GM12878 (cell line): ENCODE data around the gene NINJ1. TPM values are rescaled to one million over a fixed set of nuclear protein-coding genes. Genes with fewer than 3 reads are reported as not detected.

Experiments used
- ATAC-seq: fragments of 200-7000 bp; cut with Tn5 transposase; 3 replicates; pipeline ENCODE4 v1.9.1; 2020; ENCODE audit warnings: mild to moderate bottlenecking, moderate library complexity
- BruUV-seq: library from RNA; stranded (reverse); fragments of 400-500 nt; replicated peaks from 2 replicates; lab custom pipeline; 2021; lab: Mats Ljungman, UMichigan
- CTCF ChIA-PET: fragments of 300-600 bp; sonication (Branson Sonifier 250); formaldehyde crosslinking; extraction: SDS; loops from one replicate; lab custom pipeline; 2021; ENCODE audit warnings: inconsistent platforms; lab: Yijun Ruan, JAX
- POLR2A ChIA-PET: fragments of 350-600 bp; formaldehyde crosslinking; extraction: SDS; loops from one replicate; lab custom pipeline; 2021; ENCODE audit warnings: inconsistent platforms; lab: Charles Lee
- RAD21 ChIA-PET: fragments of 300-600 bp; sonication (Branson Sonifier 250); formaldehyde crosslinking; loops from one replicate; lab custom pipeline; 2023; ENCODE audit warnings: antibody characterized with exemption; ENCODE audit not compliant: unreplicated experiment; lab: Charles Lee
- SMC1A ChIA-PET: fragments of 300-600 bp; sonication (Branson Sonifier 250); formaldehyde crosslinking; loops from one replicate; lab custom pipeline; 2023; ENCODE audit not compliant: unreplicated experiment, uncharacterized antibody; lab: Charles Lee
- DNase-seq: peaks from one replicate; pipeline ENCODE4 v3.0.0-alpha.2; 2011; ENCODE audit warnings: low read depth, low spot score
- FAIRE-seq: peaks from 3 replicates; lab custom pipeline; 2011; peaks lifted over from hg19 to GRCh38; lab: Jason Lieb, UNC
- H2AFZ ChIP-seq: 2 replicates; pipeline ENCODE4 v1.6.0; 2011; ENCODE audit warnings: low read depth, low read length, control low read depth; ENCODE audit not compliant: control insufficient read depth
- H3K27ac ChIP-seq: 2 replicates; pipeline ENCODE4 v1.5.1; 2011; ENCODE audit warnings: control low read depth; ENCODE audit not compliant: control insufficient read depth, insufficient read depth
- H3K27me3 ChIP-seq, 2 experiments: replicated peaks in 1 of 2; 2 replicates each; pipeline versions ENCODE4 v1.6.0 to v1.6.1; 2011; ENCODE audit warnings: low read length in 1 of 2; ENCODE audit not compliant: control insufficient read depth in 2 of 2, insufficient read depth in 2 of 2
- H3K36me3 ChIP-seq, 2 experiments: 2 replicates each; pipeline ENCODE4 v1.5.1; 2011; ENCODE audit warnings: low read length in 1 of 2; ENCODE audit not compliant: control insufficient read depth in 2 of 2, insufficient read depth in 2 of 2
- H3K4me1 ChIP-seq: 2 replicates; pipeline ENCODE4 v1.6.1; 2011; ENCODE audit warnings: mild to moderate bottlenecking, low read length, moderate library complexity, mixed read lengths; ENCODE audit not compliant: control insufficient read depth, insufficient read depth
- H3K4me2 ChIP-seq: 2 replicates; pipeline ENCODE4 v1.6.0; 2011; ENCODE audit warnings: control low read depth; ENCODE audit not compliant: control insufficient read depth, insufficient read depth
- H3K4me3 ChIP-seq: fragments of 200-600 bp; sonication (generic); 2 replicates; pipeline ENCODE4 v1.5.1; 2016
- H3K79me2 ChIP-seq: 2 replicates; pipeline ENCODE4 v1.6.0; 2011; ENCODE audit warnings: low read length; ENCODE audit not compliant: control insufficient read depth, insufficient read depth
- H3K9ac ChIP-seq: 2 replicates; pipeline ENCODE4 v1.8.0; 2011; ENCODE audit warnings: low read length, control low read depth, mixed read lengths; ENCODE audit not compliant: control insufficient read depth, insufficient read depth
- H3K9me3 ChIP-seq: replicated peaks from 3 replicates; pipeline ENCODE4 v1.5.1; 2011; ENCODE audit warnings: mild to moderate bottlenecking, low read length; ENCODE audit not compliant: control insufficient read depth, insufficient read depth
- H4K20me1 ChIP-seq: 2 replicates; pipeline ENCODE4 v1.6.0; 2011; ENCODE audit not compliant: control insufficient read depth, insufficient read depth
- CREM ChIP-seq: IDR thresholded peaks from 2 replicates; pipeline ENCODE4 v1.6.1; 2014; ENCODE audit warnings: antibody characterized with exemption, low read depth
- EP300 ChIP-seq, 2 experiments: fragments of 150-350 bp in 1 of 2; IDR thresholded peaks; 2 replicates each; pipeline ENCODE4 v1.6.1; 2011 to 2012; ENCODE audit warnings: low read depth in 2 of 2, low read length in 2 of 2, borderline replicate concordance in 1 of 2, improper control_type of control experiment in 1 of 2, inconsistent platforms in 1 of 2; ENCODE audit not compliant: control insufficient read depth in 1 of 2
- HDGF ChIP-seq: fragments of 450-650 bp; IDR thresholded peaks from 2 replicates; pipeline ENCODE4 v1.6.1; 2016; ENCODE audit warnings: antibody characterized with exemption
- IKZF2 ChIP-seq, 2 experiments: fragments of 450-650 bp; IDR thresholded peaks; 2 replicates each; pipeline ENCODE4 v1.6.1; 2017; ENCODE audit warnings: mild to moderate bottlenecking in 2 of 2, moderate library complexity in 2 of 2
- MEF2A ChIP-seq: IDR thresholded peaks from 2 replicates; pipeline ENCODE4 v1.6.1; 2011; ENCODE audit warnings: low read depth, mild to moderate bottlenecking, low read length, moderate library complexity; ENCODE audit not compliant: insufficient read depth
- RAD21 ChIP-seq: IDR thresholded peaks from 2 replicates; pipeline ENCODE4 v1.6.1; 2011; ENCODE audit warnings: mild to moderate bottlenecking, low read depth, low read length, moderate library complexity; ENCODE audit not compliant: insufficient read depth
- TAF1 ChIP-seq: IDR thresholded peaks from 2 replicates; pipeline ENCODE4 v1.6.1; 2011; ENCODE audit warnings: mild to moderate bottlenecking, low read depth, low read length, borderline replicate concordance
- WGBS: methylation state at CpG from one replicate; pipeline ENCODE4 v1.1.6; 2016; ENCODE audit warnings: low lambda C conversion rate; ENCODE audit not compliant: insufficient replicate concordance, insufficient coverage; ENCODE audit errors: missing lambda C conversion rate; 5-methylcytosine and 5-hydroxymethylcytosine counted together
- in situ Hi-C: fragments of 300-500 bp; cut with MboI; formaldehyde crosslinking; loops from 9 replicates; pipeline ENCODE4 v1.14.3; 2018; ENCODE audit warnings: mixed read lengths
- intact Hi-C: fragments of 100-400 bp; cut with micrococcal nuclease; formaldehyde crosslinking; loops from one replicate; pipeline ENCODE4 v1.14.2; 2022; ENCODE audit not compliant: unreplicated experiment
- polyA plus RNA-seq, 11 experiments: library from polyadenylated mRNA; depleted of rRNA in 4 of 11; unstranded in 6 of 11; stranded (reverse) in 5 of 11; fragments of >200 nt; fragmentation: Nextera tagmentation in 4 of 11; fragmentation: Illumina TruSeq in 1 of 11; extraction: Ambion mirVana in 4 of 11; extraction: Trizol in 1 of 11; gene quantifications; 1 replicate in 1 of 11; 2 replicates in 10 of 11; pipeline versions ENCODE4 v1.2.1 to v1.2.3, GENCODE V29; 2011 to 2016; ENCODE audit warnings: inconsistent platforms in 2 of 11, missing spikeins in 2 of 11, low read depth in 1 of 11
- total RNA-seq, 4 experiments: library from RNA; depleted of rRNA in 3 of 4; stranded (reverse); fragments of >200 nt in 3 of 4; fragmentation: Illumina TruSeq in 1 of 4; extraction: Trizol in 1 of 4; gene quantifications; 2 replicates each; pipeline versions ENCODE4 v1.2.1 to v1.2.3, GENCODE V29; 2013 to 2021

NINJ1 gene
- total and polyA plus RNA-seq, 10 of the 15 experiments (the other 5 are each of a cell fraction or from before 2014, with no cell fraction given) = 0.64 to 33.5 (median 17.1) TPM

- TF ChIP-seq IKZF2 (IDR thresholded peaks at IDR 0.05) (peak; percentile 29 to 47; a peak in 2 of 4 replicates), RAD21 (no peak), CREM (peak; percentile 72; the same call in 1 of the 2 replicates)
Observed at GRCh38 chr9:93132946-93133680, 938 bp downstream of the NINJ1 start (continued).

DNA sequence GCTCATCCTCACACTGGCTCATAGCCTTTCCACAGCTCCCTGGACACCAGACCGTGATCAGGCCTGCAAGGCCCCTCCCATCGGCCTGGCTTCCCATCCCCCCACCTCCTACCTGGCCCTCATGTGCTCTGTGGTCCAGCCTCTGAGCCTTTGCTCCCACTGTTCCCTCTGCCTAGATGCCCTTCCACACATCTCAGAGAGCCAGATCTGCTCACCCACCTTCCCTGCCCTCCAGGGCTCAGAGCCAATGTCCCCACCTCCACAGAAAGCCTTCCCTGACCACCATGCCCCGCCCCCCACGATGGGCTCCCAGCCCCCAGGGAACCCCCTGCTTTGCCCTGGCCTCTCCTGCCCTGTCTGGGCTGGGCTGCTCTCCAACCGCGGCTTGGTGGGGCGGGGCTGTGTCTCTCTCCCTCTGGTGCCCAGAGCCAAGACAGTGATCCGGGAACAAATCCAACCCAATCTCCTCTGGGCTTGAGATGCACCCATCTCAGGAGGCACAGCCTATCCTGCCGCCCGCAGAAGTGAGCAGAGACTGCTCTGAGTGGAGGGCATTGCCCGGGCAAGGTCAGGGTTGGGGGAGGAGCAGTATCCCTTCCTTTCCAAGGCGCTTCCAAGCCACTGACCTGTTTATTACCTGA lies 1.6 kb downstream of the NINJ1 start:
- peak overlapping the region; percentile 80; the same call in 1 of the 2 replicates for H3K4me3 ChIP-seq
- FAIRE-seq (no peak), DNase-seq (no peak), ATAC-seq (no peak)
- H3K4me1 ChIP-seq = peaks cover 32% of the 10 kb centered on the region
- WGBS = 20% methylated on average over 10 of the region's 12 CpGs
- ChIA-PET RAD21 (no interaction called here), CTCF (no interaction called here), POLR2A (no interaction called here), SMC1A (interaction anchor here (2.5 kb wide), 1 partner anchor 24 kb away, joined by 6 read pairs; no protein-coding TSS in a partner anchor)
- in situ Hi-C loops (no loop called here), intact Hi-C loops (no loop called here)
- no peaks in the 10 kb centered on the region; a peak in 1 of 4 replicates for H3K27me3 ChIP-seq
- TF ChIP-seq MEF2A = no peak
- TF ChIP-seq TAF1 = no peak
- TF ChIP-seq EP300 (IDR thresholded peaks at IDR 0.05; ENCODE audit: borderline replicate concordance in 1 of 2, control insufficient read depth in 1 of 2, low read depth in 2 of 2, low read length in 2 of 2) = no peak
- TF ChIP-seq HDGF = 0 out of 2 replicates have a peak, but pooled peaks have one; percentile 24
- H3K4me2 ChIP-seq = peak overlapping the region; percentile 95
- H3K36me3 ChIP-seq = no peaks in the 10 kb centered on the region
- no peak overlapping the region; the same call in 1 of the 2 replicates for H3K9ac ChIP-seq
- H4K20me1 ChIP-seq = no peaks in the 10 kb centered on the region
- peaks cover 12% of the 10 kb centered on the region for H3K79me2 ChIP-seq
- no peak overlapping the region; the same call in 1 of the 2 replicates for H3K27ac ChIP-seq
- BruUV-seq = no TSS peak
- no peak overlapping the region for H2AFZ ChIP-seq
- H3K9me3 ChIP-seq = no peaks in the 10 kb centered on the region
